Measurements from ENCODE around the gene TAGLN3. TPM values are rescaled to one million over a fixed set of nuclear protein-coding genes. Genes with fewer than 3 reads are reported as not detected.

The TAGLN3 gene
- total RNA-seq, 1 experiment from 2014 or later = not detected

- TF ChIP-seq CTCF (conservative IDR thresholded peaks at IDR 0.05) (no peak), EZH2 (IDR thresholded peaks at IDR 0.05; ENCODE audit: low read depth) (no peak)
- Histone ChIP-seq H4K20me1 (ENCODE audit: insufficient read depth) (no peaks in the 10 kb centered on the region), H3K27me3 (ENCODE audit: insufficient read depth, low read depth) (no peaks in the 10 kb centered on the region), H3K4me1 (replicated peaks; ENCODE audit: insufficient read depth) (no peaks in the 10 kb centered on the region), H3K27ac (no peak overlapping the region), H3K36me3 (ENCODE audit: low read depth) (peaks cover 46% of the 10 kb centered on the region), H3K9me2 (ENCODE audit: insufficient read depth) (no peaks in the 10 kb centered on the region), H2AFZ (no peak overlapping the region), H3K4me3 (no peak overlapping the region), H3K4me2 (no peak overlapping the region), H3F3A (ENCODE audit: insufficient read depth, low read depth) (peaks cover 28% of the 10 kb centered on the region; the same call in 1 of the 2 replicates), H3K79me2 (ENCODE audit: low read depth) (no peaks in the 10 kb centered on the region), H3K9me3 (ENCODE audit: insufficient read depth, low read depth) (no peaks in the 10 kb centered on the region)
- CTCF ChIA-PET = no interaction called here
- POLR2A ChIA-PET (ENCODE audit: unreplicated experiment) = no interaction called here
- no peak for DNase-seq
- BruUV-seq (replicated peaks) = no TSS peak
- intact Hi-C loops (cut with micrococcal nuclease; ENCODE audit: unreplicated experiment) = no loop called here
These were observed 46.6 kb upstream of the TAGLN3 start for GRCh38 chr3:111952086-111952485.

- Histone ChIP-seq H3K79me2 (ENCODE audit: low read depth) (no peaks in the 10 kb centered on the region), H3K9me3 (ENCODE audit: insufficient read depth, low read depth) (no peaks in the 10 kb centered on the region), H3K27me3 (ENCODE audit: insufficient read depth, low read depth) (no peaks in the 10 kb centered on the region), H3F3A (ENCODE audit: insufficient read depth, low read depth) (peaks cover 23% of the 10 kb centered on the region; the same call in 1 of the 2 replicates), H2AFZ (no peak overlapping the region), H3K36me3 (ENCODE audit: low read depth) (peaks cover 48% of the 10 kb centered on the region), H3K4me1 (replicated peaks; ENCODE audit: insufficient read depth) (no peaks in the 10 kb centered on the region), H3K4me2 (no peak overlapping the region), H3K27ac (no peak overlapping the region), H3K4me3 (no peak overlapping the region), H4K20me1 (ENCODE audit: insufficient read depth) (no peaks in the 10 kb centered on the region), H3K9me2 (ENCODE audit: insufficient read depth) (no peaks in the 10 kb centered on the region)
- CTCF ChIA-PET = no interaction called here
- no TSS peak for BruUV-seq (replicated peaks)
- POLR2A ChIA-PET (ENCODE audit: unreplicated experiment) = no interaction called here
- TF ChIP-seq EZH2 (IDR thresholded peaks at IDR 0.05; ENCODE audit: low read depth) (no peak), CTCF (conservative IDR thresholded peaks at IDR 0.05) (no peak)
- intact Hi-C loops (cut with micrococcal nuclease; ENCODE audit: unreplicated experiment) = no loop called here
- DNase-seq = no peak
These were observed 45.8 kb upstream of the TAGLN3 start for GRCh38 chr3:111952866-111953450.

- no peak overlapping the region for H3K27ac ChIP-seq
- ChIA-PET POLR2A (ENCODE audit: unreplicated experiment) (interaction anchor here (0.7 kb wide), 1 partner anchor 84 kb away, joined by 5 read pairs; no protein-coding TSS in a partner anchor), CTCF (interaction anchor here (1.4 kb wide), 1 partner anchor 94 kb away, joined by 3 read pairs; no protein-coding TSS in a partner anchor)
- intact Hi-C loops (cut with micrococcal nuclease; ENCODE audit: unreplicated experiment) = no loop called here
- no peaks in the 10 kb centered on the region for H3K9me2 ChIP-seq (ENCODE audit: insufficient read depth)
- no peak overlapping the region for H3K4me3 ChIP-seq
- H4K20me1 ChIP-seq (ENCODE audit: insufficient read depth) = no peaks in the 10 kb centered on the region
- H3K79me2 ChIP-seq (ENCODE audit: low read depth) = no peaks in the 10 kb centered on the region
- TF ChIP-seq CTCF (conservative IDR thresholded peaks at IDR 0.05) (no peak), EZH2 (IDR thresholded peaks at IDR 0.05; ENCODE audit: low read depth) (no peak)
- peaks cover 52% of the 10 kb centered on the region for H3K36me3 ChIP-seq (ENCODE audit: low read depth)
- H3K27me3 ChIP-seq (ENCODE audit: insufficient read depth, low read depth) = no peaks in the 10 kb centered on the region
- no peaks in the 10 kb centered on the region for H3K9me3 ChIP-seq (ENCODE audit: insufficient read depth, low read depth)
- H3K4me2 ChIP-seq = no peak overlapping the region
- BruUV-seq (replicated peaks) = no TSS peak
- no peak for DNase-seq
- no peak overlapping the region for H2AFZ ChIP-seq
- no peaks in the 10 kb centered on the region for H3K4me1 ChIP-seq (replicated peaks; ENCODE audit: insufficient read depth)
- peaks cover 14% of the 10 kb centered on the region; the same call in 1 of the 2 replicates for H3F3A ChIP-seq (ENCODE audit: insufficient read depth, low read depth)
These were observed 44.3 kb upstream of the TAGLN3 start for GRCh38 chr3:111954228-111954990.

Measured in PC-9 (cell line).